ENCODE results near the gene PRKCE.

Gene PRKCE

DNA sequence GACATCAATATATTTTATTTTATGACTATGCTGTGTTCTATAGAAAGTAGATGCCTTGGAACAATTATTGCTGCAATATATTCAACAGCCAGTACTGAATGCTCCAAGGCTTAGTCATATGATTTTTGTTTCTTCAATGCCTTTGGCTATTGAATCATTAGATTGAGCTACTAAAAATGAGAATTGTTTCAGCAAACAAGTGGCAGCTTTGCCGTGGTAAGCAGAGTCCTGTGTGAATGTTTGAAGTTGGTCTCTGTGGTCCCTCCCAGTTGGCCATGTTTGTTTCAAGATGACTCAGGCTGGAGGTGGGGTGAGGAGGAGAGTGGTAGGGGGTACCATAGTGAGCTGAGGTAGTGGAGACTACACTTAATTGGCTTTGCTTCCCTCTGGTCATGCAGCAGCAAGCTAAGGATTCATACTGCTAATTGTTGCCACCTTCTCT, 447.2 kb downstream of the PRKCE start:
- DNase-seq, result peak; percentile 81

DNA sequence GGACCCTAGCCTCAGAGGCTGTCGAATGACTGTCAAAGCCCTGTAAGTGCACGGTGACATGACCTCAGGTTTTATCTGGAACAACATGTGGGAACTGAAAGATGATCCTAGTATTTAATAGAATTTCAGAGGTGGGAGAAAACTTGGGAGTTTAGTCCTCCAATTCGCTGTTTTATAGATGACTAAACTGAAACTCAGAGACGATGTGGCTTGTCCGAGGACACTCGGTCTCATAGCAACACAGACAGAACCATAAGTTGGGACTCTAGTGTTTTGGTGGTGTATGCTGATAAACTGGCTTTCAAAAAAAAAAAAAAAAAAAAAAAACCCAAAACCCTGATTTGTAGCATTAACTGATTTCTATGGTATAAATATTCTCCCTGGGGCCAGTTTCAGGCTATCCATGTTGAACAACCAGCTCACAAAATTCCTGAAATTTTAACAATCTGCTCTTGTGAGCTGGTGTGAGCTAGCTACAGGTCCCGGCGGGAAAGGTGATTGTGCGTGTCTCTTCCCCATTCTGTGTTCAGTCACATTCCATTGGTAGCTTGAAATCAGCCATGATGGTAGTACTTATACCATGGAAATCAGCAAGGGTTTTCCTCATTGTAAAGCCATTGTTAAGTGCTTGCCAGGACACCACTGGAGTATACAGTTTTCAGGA, 450.2 kb downstream of the PRKCE start:
- no peak for DNase-seq

DNA sequence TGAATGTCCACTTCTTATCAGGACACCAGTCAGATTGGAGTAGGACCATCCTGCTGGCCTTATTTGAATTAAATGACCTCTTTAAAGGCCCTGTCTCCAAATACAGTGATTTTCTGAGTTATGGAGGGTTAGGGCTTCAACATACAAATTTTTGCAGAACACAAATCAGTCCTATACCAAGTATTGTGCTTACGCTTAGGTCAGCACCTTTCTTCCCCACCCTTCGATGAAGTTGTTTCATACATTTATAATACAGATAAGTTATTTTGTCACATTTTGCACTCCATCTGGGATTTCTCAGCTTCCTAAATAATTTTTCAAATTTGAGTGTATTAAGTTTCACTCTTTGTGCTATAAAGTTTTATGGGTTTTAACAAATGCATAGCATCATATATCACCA, 455.2 kb downstream of the PRKCE start:
- no peak for DNase-seq

DNA sequence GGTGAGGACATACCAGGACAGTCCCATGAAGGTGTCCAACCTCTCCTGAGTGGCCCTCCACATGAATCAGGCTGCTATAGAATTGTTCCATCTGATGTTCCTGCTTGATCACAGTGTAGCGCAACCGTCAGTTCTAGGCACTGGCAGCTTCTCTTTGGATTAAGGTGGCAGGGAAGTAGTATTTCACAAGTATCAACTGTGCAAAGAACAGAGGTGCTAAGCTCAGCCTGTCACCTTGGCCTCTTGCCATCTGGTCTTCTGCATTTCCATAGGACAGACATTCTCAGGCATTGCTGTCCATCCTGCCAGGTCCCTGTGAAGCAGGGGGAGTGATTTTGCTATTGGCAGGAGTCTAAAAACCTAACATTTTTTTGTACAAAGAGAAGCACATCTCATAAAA, 463.5 kb downstream of the PRKCE start:
- DNase-seq, result no peak

DNA sequence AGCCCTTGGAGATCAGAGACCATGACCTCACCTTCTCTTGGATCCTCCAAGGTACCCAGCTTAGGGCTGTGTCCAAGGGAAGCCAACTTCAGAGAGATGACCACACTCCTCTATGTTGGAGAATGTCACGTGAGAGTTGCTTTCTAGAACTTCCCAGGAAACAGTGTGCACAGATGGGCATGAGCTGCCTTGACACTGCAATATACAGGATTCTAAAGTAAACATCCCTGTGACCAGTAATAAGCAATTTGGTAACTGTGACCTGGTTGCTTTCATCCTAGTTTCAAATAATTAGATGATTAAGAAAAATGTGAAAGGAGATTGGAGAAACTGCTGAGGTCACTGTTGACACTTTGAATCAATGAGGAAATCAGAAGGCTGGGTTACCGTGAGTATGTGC, 464.7 kb downstream of the PRKCE start:
- no peak for DNase-seq

DNA sequence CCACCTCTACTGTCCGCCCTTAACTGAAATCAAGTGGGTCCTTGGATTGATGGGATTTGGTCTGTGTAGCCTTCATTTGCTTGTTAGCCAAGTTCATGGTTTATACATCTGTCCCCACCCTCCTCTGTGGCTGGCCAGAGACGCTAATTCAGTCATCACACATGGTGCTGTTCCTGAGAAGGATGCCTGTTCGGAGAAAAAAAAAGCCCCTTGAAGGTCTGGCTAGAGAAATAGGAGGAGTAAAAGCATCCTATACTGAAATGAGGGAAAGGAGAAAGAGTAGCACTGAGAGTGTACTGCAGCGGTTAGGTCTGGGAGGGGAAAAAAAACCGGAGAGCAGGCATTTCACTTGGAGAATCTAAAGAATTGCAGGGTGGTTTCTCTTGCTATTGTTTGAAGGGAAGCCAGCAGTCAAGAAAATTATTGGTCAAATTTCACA, 465.1 kb downstream of the PRKCE start:
- no peak for DNase-seq

GRCh38 chr2:46117379-46117778, 465.9 kb downstream of the PRKCE start:
- peak; percentile 79 for DNase-seq

DNA sequence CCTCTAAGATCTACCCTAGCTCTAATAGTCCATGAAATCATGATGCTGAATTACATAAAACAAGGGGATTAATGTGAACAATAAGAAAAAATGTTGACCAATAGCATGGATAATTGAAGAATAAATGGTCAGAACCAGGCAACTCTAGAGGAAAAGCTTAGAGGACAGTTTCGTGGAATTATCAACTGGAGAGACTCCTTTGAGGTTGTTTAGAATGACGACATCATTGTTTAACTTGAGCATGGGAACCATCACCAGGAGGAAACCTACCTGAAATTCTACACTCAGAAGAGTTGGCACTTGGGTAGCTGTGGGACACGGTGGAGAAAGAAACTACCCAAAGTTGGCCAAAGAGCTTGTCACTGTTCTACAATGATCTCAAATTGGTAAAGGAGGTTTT, 466.5 kb downstream of the PRKCE start:
- no peak for DNase-seq

DNA sequence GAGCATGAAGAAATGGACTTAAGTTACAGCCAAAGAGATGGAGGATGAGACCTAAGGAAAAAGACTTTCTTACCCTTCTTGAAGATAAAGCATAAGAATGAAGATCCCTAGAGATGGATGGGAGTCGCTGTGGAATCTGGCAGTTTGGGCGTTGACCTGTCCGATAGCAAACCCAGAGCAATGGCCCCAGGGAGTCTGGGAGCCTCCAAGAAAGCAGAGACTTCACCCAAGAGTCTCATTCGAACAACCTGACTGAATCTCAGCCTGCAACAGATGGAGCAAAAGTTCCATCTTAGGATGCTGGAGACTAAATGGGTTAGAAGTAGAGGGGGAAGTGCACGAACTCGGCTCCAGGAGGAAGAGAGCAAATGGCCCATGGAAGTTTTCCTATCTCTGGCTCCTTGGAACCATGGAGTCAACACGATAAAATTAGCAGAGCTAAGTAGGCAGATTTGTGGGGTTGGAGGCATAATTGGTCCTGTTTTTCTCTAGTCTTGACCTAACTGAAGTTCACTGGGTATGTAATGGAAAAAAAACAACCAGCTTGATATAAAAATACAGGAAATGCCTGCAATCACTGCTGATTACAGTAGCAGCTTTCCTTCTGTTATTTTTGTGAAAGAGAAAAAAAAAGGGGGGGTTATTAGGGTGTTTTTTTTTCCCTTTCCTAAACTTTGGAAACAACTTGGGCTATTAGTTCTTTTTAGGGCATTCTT, 467.3 kb downstream of the PRKCE start:
- DNase-seq, result no peak

GRCh38 chr2:46119453-46119852, 468.0 kb downstream of the PRKCE start:
- DNase-seq, result no peak

- DNase-seq, result no peak
Observed at GRCh38 chr2:46120792-46121555, 469.5 kb downstream of the PRKCE start.

- DNase-seq, result peak; percentile 21
Observed at GRCh38 chr2:46122318-46122976, 471.0 kb downstream of the PRKCE start.

- no peak for DNase-seq
Observed at GRCh38 chr2:46123013-46123412, 471.5 kb downstream of the PRKCE start.

GRCh38 chr2:46125798-46126197, 474.3 kb downstream of the PRKCE start:
- no peak for DNase-seq

- no peak for DNase-seq
Observed at GRCh38 chr2:46126571-46126970, 475.1 kb downstream of the PRKCE start.

DNA sequence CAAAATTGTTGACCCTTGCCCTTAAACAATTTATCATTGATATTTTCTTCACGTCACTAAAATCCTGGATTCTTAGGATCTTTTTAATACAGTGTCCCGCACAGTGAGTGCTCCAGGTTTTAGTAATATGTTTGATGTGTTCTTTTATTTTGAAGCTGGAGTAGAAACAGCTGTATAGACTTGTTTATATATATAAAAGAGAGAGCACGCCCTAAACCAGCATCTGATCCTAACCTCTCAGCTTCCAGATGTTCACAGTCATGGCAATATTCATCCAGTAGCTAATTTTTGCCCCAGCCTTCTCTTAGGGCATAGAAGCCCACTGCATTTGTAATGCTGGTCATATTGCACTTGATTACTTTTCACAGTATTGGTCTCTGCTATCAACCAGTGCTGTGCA, 475.7 kb downstream of the PRKCE start:
- DNase-seq, result no peak

DNA sequence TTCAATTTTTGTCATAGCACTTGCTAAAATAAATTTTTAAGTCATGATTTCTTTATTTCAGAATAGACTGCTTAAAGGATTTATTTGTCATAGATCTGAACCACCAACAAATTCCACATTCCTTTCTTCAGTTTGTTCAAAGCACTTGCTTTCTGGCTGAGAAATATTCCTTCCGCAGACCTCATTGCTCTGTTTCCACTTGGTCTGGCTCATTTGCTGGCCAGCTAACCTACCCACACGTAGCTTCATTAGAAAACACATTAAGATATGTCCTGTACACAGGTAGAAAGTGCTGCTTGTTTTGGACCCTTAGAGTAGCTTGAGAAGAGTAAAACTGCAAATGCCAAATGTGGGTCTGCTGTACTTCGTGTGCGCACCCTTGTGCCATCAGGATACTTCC, 479.0 kb downstream of the PRKCE start:
- DNase-seq, result no peak

- DNase-seq, result no peak
Observed at GRCh38 chr2:46132996-46133395, 481.5 kb downstream of the PRKCE start.

GRCh38 chr2:46134531-46135227, 483.2 kb downstream of the PRKCE start:
- DNase-seq, result no peak

GRCh38 chr2:46135228-46135855, 483.9 kb downstream of the PRKCE start:
- peak; percentile 13 for DNase-seq

DNA sequence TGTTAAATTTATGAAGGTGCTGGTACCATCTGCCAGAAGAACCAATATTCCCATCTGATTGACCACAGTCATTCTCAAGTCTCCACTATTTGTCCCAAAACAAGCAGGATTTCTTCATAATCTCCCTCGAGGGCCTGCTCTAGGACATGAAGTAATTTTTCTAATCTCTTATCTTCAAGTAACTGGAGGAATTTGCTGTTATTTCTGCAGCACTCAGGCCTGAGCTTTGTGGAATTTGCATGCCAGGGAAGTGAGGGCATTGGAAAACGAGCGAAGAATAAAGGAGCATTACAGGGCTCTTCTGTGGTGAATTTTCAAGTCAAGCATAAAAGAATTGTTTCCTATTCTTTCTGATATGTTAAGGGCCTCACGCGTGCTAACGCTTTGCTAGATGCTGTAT, 484.5 kb downstream of the PRKCE start:
- DNase-seq, result peak; percentile 95

DNA sequence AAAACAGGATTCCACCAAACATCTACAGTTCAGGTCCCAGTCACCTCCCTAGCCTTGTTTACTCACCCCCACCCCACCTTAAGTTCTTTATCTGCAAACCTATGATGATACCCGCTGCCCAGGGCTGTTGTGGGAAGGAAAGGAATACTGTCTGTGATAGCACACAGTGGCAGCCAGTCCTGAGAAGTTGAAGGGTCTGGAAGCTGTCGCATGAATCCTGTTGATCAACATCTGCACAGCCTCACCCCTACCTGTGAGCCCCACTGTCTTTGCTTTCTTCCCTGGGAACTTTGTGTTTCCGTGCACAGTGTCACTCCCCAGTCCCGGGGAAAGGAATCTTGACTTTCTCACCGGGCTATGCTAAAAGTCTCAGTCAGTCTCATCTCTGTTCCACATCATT, 485.0 kb downstream of the PRKCE start:
- DNase-seq, result peak; percentile 37

All from NCI-H226 (cell line).